Suprapubic skin (tissue), 4 donors: ENCODE results near the gene LZTS2.

Experiments
- CTCF ChIP-seq, 2 donors: fragments of 200-600 bp in 1 of 2; fragments of 450-650 bp in 1 of 2; sonication (generic) in 1 of 2; IDR thresholded peaks; one replicate each; pipeline ENCODE4 v1.5.1; 2016 to 2019; ENCODE audit warnings: antibody characterized with exemption in 2 of 2, mild to moderate bottlenecking in 1 of 2, moderate library complexity in 1 of 2
- EP300 ChIP-seq: sonication (generic); formaldehyde crosslinking; IDR thresholded peaks from one replicate; pipeline ENCODE4 v1.6.1; 2017; ENCODE audit warnings: antibody characterized with exemption
- POLR2AphosphoS5 ChIP-seq, 3 donors: sonication (generic); formaldehyde crosslinking; IDR thresholded peaks; one replicate each; pipeline ENCODE4 v1.6.1; 2017; ENCODE audit warnings: antibody characterized with exemption in 3 of 3

GRCh38 chr10:100998183-100998990 is 1.2 kb upstream of the LZTS2 start:
- TF ChIP-seq CTCF (IDR thresholded peaks at IDR 0.05): no peak
- TF ChIP-seq POLR2AphosphoS5 (IDR thresholded peaks at IDR 0.05): no peak
- TF ChIP-seq EP300: no peak
